HCT116 (cell line): Measurements from ENCODE around the gene ISOC2. TPM values are rescaled to one million over a fixed set of nuclear protein-coding genes. Genes with fewer than 3 reads are reported as not detected.

Experiments
- ATAC-seq: fragments of 200-7000 bp; cut with Tn5 transposase; 2 replicates; pipeline ENCODE4 v1.9.1; 2020; ENCODE audit warnings: mild to moderate bottlenecking, moderate library complexity
- BruUV-seq: library from RNA; stranded (reverse); fragments of 400-500 nt; replicated peaks from 2 replicates; lab custom pipeline; 2021; lab: Mats Ljungman, UMichigan
- CTCF ChIA-PET: fragments of 300-600 bp; sonication (Branson Sonifier 250); formaldehyde crosslinking; loops from one replicate; lab custom pipeline; 2021; ENCODE audit warnings: antibody characterized with exemption; lab: Charles Lee
- POLR2A ChIA-PET: fragments of 300-600, 350-600 bp; sonication (Branson Sonifier 250); formaldehyde crosslinking; loops from one replicate; lab custom pipeline; 2021; ENCODE audit warnings: antibody characterized with exemption; lab: Charles Lee
- RAD21 ChIA-PET, 2 experiments: fragments of 300-600 bp; sonication (Branson Sonifier 250); formaldehyde crosslinking; loops; one replicate each; lab custom pipeline; 2023; ENCODE audit warnings: low total read pairs in 2 of 2; ENCODE audit not compliant: uncharacterized antibody in 2 of 2, unreplicated experiment in 2 of 2, low non-redundant PET in 1 of 2; lab: Charles Lee
- DNase-seq: peaks from one replicate; pipeline ENCODE4 v3.0.0-alpha.2; 2010; ENCODE audit warnings: low read depth, low spot score
- H2AFZ ChIP-seq: fragments of 200-600 bp; shearing (Covaris generic), sonication (generic); 2 replicates; pipeline ENCODE4 v1.6.1; 2017; ENCODE audit warnings: low read depth, mixed run types, mixed read lengths, antibody characterized with exemption, low read length; ENCODE audit not compliant: poor library complexity, severe bottlenecking
- H3K27ac ChIP-seq: 2 replicates; pipeline ENCODE4 v1.5.1; 2012; ENCODE audit warnings: low read depth, low read length
- H3K27me3 ChIP-seq: fragments of 200-600 bp; sonication (generic); 2 replicates; pipeline ENCODE4 v1.6.1; 2016; ENCODE audit warnings: mixed run types, low read length, mixed read lengths; ENCODE audit not compliant: insufficient read depth
- H3K36me3 ChIP-seq, 2 experiments: fragments of 200-500 bp in 1 of 2; fragments of 200-600 bp in 1 of 2; sonication (Bioruptor generic) in 1 of 2; sonication (generic) in 1 of 2; 2 replicates each; pipeline versions ENCODE4 v1.5.1 to v1.6.1; 2014 to 2016; ENCODE audit warnings: low read length in 2 of 2, inconsistent platforms in 1 of 2, mixed read lengths in 1 of 2, mixed run types in 1 of 2; ENCODE audit not compliant: insufficient read depth in 2 of 2, control insufficient read depth in 1 of 2
- H3K4me1 ChIP-seq, 2 experiments: fragments of 200-600 bp in 1 of 2; sonication (generic) in 1 of 2; 2 replicates each; pipeline versions ENCODE4 v1.5.1 to v1.6.1; 2012 to 2017; ENCODE audit warnings: low read length in 2 of 2, inconsistent platforms in 1 of 2, mild to moderate bottlenecking in 1 of 2, mixed read lengths in 1 of 2, mixed run types in 1 of 2, moderate library complexity in 1 of 2; ENCODE audit not compliant: insufficient read depth in 2 of 2, control insufficient read depth in 1 of 2
- H3K4me2 ChIP-seq: fragments of 200-600 bp; sonication (generic); 2 replicates; pipeline ENCODE4 v1.6.1; 2017; ENCODE audit warnings: mixed run types, low read length, mixed read lengths
- H3K4me3 ChIP-seq, 2 experiments: fragments of 200-600 bp in 1 of 2; sonication (generic) in 1 of 2; replicated peaks in 1 of 2; 2 replicates each; pipeline ENCODE4 v1.5.1; 2011 to 2016; ENCODE audit warnings: low read length in 2 of 2, control low read depth in 1 of 2, low read depth in 1 of 2, mild to moderate bottlenecking in 1 of 2, mixed read lengths in 1 of 2, mixed run types in 1 of 2
- H3K79me2 ChIP-seq: fragments of 200-600 bp; sonication (generic); 2 replicates; pipeline ENCODE4 v1.6.1; 2017; ENCODE audit warnings: mild to moderate bottlenecking, mixed run types, low read length, moderate library complexity, mixed read lengths; ENCODE audit not compliant: insufficient read depth
- H3K9ac ChIP-seq: fragments of 200-600 bp; sonication (generic); 2 replicates; pipeline ENCODE4 v1.6.1; 2016; ENCODE audit warnings: low read length, mixed read lengths
- H3K9me2 ChIP-seq: fragments of 200-600 bp; sonication (generic), shearing (Covaris generic); 2 replicates; pipeline ENCODE4 v1.6.1; 2017; ENCODE audit warnings: mixed run types, mild to moderate bottlenecking, moderate library complexity; ENCODE audit not compliant: insufficient read depth
- H3K9me3 ChIP-seq, 2 experiments: fragments of 200-500 bp in 1 of 2; fragments of 200-600 bp in 1 of 2; sonication (Bioruptor generic) in 1 of 2; sonication (generic) in 1 of 2; 2 replicates each; pipeline ENCODE4 v1.6.1; 2014 to 2017; ENCODE audit warnings: low read length in 2 of 2, mixed read lengths in 2 of 2, inconsistent platforms in 1 of 2, low read depth in 1 of 2, mild to moderate bottlenecking in 1 of 2, mixed run types in 1 of 2, moderate library complexity in 1 of 2; ENCODE audit not compliant: control insufficient read depth in 1 of 2, insufficient read depth in 1 of 2
- H4K20me1 ChIP-seq: fragments of 200-600 bp; sonication (generic), shearing (Covaris generic); 2 replicates; pipeline ENCODE4 v1.6.1; 2017; ENCODE audit warnings: mixed run types, mild to moderate bottlenecking, moderate library complexity; ENCODE audit not compliant: insufficient read depth
- CEBPB ChIP-seq: IDR thresholded peaks from 2 replicates; pipeline ENCODE4 v1.6.1; 2012; ENCODE audit warnings: low read depth
- EGR1 ChIP-seq: IDR thresholded peaks from 2 replicates; pipeline ENCODE4 v1.6.1; 2012; ENCODE audit warnings: low read depth
- ELF1 ChIP-seq: IDR thresholded peaks from 2 replicates; pipeline ENCODE4 v1.6.1; 2012; ENCODE audit warnings: low read depth, borderline replicate concordance
- EZH2phosphoT487 ChIP-seq: fragments of 200-600 bp; IDR thresholded peaks from 2 replicates; pipeline ENCODE4 v1.6.1; 2018; ENCODE audit warnings: antibody characterized with exemption, borderline replicate concordance
- FOSL1 ChIP-seq: IDR thresholded peaks from 2 replicates; pipeline ENCODE4 v1.6.1; 2012; ENCODE audit warnings: low read depth
- JUND ChIP-seq: IDR thresholded peaks from 2 replicates; pipeline ENCODE4 v1.6.1; 2012
- POLR2A ChIP-seq: IDR thresholded peaks from 2 replicates; pipeline ENCODE4 v1.7.0; 2011; ENCODE audit warnings: borderline replicate concordance; ENCODE audit not compliant: insufficient read depth, insufficient read length; ENCODE audit errors: extremely low read depth
- RAD21 ChIP-seq: IDR thresholded peaks from 2 replicates; pipeline ENCODE4 v1.6.1; 2012; ENCODE audit warnings: low read depth, mild to moderate bottlenecking
- SIN3A ChIP-seq: IDR thresholded peaks from 2 replicates; pipeline ENCODE4 v1.6.1; 2012; ENCODE audit warnings: low read depth
- SRF ChIP-seq: IDR thresholded peaks from 2 replicates; pipeline ENCODE4 v1.6.1; 2012; ENCODE audit warnings: low read depth
- TCF7L2 ChIP-seq: IDR thresholded peaks from 2 replicates; pipeline ENCODE4 v1.7.0; 2011; ENCODE audit warnings: borderline replicate concordance, inconsistent platforms; ENCODE audit not compliant: insufficient read depth, insufficient read length; ENCODE audit errors: extremely low read depth
- intact Hi-C: fragments of 100-400 bp; cut with micrococcal nuclease; formaldehyde crosslinking; loops from 2 replicates; pipeline ENCODE4 v1.10.0; 2022
- total RNA-seq: library from RNA; stranded (reverse); gene quantifications from one replicate; pipeline ENCODE4 v1.2.1, GENCODE V29; 2021; ENCODE audit not compliant: unreplicated experiment
- TF ChIP-seq, protein P1 (sequence below): IDR thresholded peaks from 2 replicates; pipeline ENCODE4 v1.6.1; 2011; ENCODE audit warnings: mild to moderate bottlenecking, low read length, moderate library complexity; ENCODE audit not compliant: insufficient replicate concordance; ENCODE audit errors: extremely low read depth
- TF ChIP-seq, protein P2 (sequence below): IDR thresholded peaks from 2 replicates; pipeline ENCODE4 v1.6.1; 2012

Gene ISOC2
- total RNA-seq, 1 experiment from 2014 or later = 56.8 TPM

DNA sequence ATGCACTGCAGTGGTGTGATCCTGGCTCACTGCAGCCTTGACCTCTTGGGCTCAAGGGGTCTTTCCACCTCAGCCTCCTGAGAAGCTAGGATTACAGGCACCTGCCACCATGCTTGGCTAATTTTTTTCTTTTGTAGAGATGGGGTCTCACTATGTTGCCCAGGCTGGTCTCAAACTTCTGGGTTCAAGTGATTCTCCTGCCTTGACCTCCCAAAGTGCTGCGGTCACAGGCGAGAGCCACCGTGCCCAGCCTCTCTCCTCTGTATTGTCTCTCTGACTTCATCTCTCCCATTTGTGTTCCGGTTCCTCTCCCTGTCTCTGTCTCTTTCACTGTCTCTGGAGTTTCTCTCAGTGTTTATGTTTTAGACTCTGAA is 4.8 kb upstream of the ISOC2 start:
- POLR2A ChIA-PET = interaction anchor here (1.6 kb wide), 1 partner anchor 10 kb away, joined by 4 read pairs; the partner anchor contains the start of gene ZNF628
- no peaks in the 10 kb centered on the region for H3K27me3 ChIP-seq
- H3K9me2 ChIP-seq = no peaks in the 10 kb centered on the region
- DNase-seq (no peak), ATAC-seq (no peak)
- H3K4me3 ChIP-seq = no peak overlapping the region
- H3K4me2 ChIP-seq = no peak overlapping the region
- H4K20me1 ChIP-seq = no peaks in the 10 kb centered on the region
- peaks cover 15 to 38% of the 10 kb centered on the region in 2 experiments; a peak in 3 of 4 replicates for H3K4me1 ChIP-seq
- BruUV-seq = no TSS peak
- intact Hi-C loops = no loop called here
- no peak overlapping the region for H3K27ac ChIP-seq
- no peak overlapping the region for H3K9ac ChIP-seq
- peaks cover 16% of the 10 kb centered on the region for H3K79me2 ChIP-seq
- H3K9me3 ChIP-seq = no peaks in the 10 kb centered on the region
- peaks cover 0 to 9% of the 10 kb centered on the region in 2 experiments; a peak in 2 of 4 replicates for H3K36me3 ChIP-seq
- H2AFZ ChIP-seq = no peak overlapping the region
- TF ChIP-seq EGR1 = no peak
- TF ChIP-seq FOSL1 = no peak
- TF ChIP-seq ELF1 = no peak; the same call in 1 of the 2 replicates
- TF ChIP-seq CEBPB = no peak
- TF ChIP-seq, protein P1, sequence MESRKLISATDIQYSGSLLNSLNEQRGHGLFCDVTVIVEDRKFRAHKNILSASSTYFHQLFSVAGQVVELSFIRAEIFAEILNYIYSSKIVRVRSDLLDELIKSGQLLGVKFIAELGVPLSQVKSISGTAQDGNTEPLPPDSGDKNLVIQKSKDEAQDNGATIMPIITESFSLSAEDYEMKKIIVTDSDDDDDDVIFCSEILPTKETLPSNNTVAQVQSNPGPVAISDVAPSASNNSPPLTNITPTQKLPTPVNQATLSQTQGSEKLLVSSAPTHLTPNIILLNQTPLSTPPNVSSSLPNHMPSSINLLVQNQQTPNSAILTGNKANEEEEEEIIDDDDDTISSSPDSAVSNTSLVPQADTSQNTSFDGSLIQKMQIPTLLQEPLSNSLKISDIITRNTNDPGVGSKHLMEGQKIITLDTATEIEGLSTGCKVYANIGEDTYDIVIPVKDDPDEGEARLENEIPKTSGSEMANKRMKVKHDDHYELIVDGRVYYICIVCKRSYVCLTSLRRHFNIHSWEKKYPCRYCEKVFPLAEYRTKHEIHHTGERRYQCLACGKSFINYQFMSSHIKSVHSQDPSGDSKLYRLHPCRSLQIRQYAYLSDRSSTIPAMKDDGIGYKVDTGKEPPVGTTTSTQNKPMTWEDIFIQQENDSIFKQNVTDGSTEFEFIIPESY = no peak
- TF ChIP-seq, protein P2, sequence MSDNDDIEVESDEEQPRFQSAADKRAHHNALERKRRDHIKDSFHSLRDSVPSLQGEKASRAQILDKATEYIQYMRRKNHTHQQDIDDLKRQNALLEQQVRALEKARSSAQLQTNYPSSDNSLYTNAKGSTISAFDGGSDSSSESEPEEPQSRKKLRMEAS = no peak
- TF ChIP-seq POLR2A = no peak
- TF ChIP-seq JUND = no peak
- TF ChIP-seq RAD21 = no peak
- TF ChIP-seq TCF7L2 = no peak
- no peak for TF ChIP-seq EZH2phosphoT487
- no peak for TF ChIP-seq SRF
- TF ChIP-seq SIN3A = no peak
- RAD21 ChIA-PET = interaction anchor here in 1 of 2 experiments (0.6 to 0.7 kb wide), 2 partner anchors 40 to 166 kb away, joined by 3 read pairs; no protein-coding TSS in a partner anchor
- CTCF ChIA-PET = no interaction called here
